GM15510 (cell line): ENCODE measurements around the gene IRX4.

Experiments
- POLR2A ChIP-seq: IDR thresholded peaks from 3 replicates; pipeline ENCODE4 v1.6.1; 2011; ENCODE audit warnings: borderline replicate concordance; ENCODE audit not compliant: insufficient read length; ENCODE audit errors: extremely low read depth

The IRX4 gene

DNA sequence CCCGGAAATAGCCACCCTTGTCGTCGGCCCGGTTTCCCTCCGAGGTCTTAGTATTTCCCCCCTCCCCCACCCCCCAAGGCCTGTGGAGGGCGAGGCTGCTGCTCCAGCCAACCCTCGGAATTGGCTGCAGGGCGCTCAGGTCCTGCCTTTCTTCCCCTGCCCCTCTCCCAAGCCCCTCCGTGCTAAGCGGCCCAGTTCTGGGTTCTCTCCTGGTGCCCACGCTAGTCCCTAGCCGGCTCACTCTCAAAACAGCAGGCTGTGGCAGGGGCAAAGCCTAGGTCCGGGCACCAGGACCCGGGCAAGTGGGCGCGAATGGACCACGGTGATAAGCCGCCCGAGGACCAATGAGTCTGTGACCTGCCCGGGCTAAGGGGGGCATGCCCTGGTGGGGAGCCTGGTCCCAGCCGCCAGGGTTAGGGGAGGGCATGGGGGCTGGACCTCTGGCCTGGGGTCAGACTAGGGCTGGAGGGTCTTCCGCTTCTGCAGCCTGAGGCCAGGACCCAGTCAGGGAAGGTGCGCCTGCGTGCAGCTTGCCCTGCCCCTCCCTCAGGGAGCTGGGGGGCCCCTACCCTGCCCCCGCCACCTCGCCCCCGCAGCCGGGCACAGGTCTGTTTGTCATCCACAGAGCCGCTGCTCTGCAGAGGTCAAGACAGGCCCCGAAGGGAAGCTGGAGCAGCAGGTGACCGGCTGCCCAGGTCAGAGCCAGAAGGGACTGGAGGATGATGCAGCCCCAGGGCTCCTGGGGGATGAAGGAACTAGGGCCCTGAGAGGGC lies 5.0 kb upstream of the IRX4 start:
- TF ChIP-seq POLR2A, result no peak

DNA sequence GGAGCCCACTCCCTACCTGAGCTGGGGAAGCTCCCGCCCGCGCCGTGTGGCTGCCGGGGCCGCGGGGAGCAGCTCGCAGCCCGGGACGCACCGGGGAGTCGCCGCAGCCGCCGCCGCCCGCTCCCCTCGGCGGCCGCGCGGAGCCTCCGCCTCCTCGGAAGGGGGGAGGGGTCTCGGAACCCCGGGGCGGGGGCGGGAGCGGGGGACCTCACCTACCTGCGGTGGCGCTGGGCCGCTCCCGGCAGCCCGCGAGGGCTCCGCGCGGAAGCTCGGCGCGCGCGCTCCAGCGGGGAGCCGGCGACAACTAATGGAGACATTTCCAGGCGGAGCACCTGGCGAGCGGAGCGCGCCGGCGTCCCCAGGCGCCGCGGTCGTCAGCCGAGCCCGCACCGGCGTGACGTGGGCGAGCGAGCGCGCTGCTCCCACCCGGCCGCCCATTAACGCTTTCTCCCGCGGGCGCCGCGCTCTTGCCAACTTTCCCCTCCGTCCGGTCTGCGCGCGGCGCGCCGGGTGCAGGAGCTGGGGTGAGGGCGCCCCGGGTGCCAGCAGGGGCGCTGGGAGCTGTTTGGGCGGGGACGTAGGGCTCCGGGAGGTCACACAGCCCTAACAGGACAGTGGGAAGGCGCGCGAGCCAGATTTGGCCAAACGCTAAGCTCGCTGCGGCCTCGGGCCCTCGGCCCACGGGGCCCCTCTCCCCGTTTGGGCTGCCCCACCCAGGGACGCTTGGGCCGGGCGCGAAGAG lies 4.3 kb upstream of the IRX4 start:
- no peak for TF ChIP-seq POLR2A

DNA sequence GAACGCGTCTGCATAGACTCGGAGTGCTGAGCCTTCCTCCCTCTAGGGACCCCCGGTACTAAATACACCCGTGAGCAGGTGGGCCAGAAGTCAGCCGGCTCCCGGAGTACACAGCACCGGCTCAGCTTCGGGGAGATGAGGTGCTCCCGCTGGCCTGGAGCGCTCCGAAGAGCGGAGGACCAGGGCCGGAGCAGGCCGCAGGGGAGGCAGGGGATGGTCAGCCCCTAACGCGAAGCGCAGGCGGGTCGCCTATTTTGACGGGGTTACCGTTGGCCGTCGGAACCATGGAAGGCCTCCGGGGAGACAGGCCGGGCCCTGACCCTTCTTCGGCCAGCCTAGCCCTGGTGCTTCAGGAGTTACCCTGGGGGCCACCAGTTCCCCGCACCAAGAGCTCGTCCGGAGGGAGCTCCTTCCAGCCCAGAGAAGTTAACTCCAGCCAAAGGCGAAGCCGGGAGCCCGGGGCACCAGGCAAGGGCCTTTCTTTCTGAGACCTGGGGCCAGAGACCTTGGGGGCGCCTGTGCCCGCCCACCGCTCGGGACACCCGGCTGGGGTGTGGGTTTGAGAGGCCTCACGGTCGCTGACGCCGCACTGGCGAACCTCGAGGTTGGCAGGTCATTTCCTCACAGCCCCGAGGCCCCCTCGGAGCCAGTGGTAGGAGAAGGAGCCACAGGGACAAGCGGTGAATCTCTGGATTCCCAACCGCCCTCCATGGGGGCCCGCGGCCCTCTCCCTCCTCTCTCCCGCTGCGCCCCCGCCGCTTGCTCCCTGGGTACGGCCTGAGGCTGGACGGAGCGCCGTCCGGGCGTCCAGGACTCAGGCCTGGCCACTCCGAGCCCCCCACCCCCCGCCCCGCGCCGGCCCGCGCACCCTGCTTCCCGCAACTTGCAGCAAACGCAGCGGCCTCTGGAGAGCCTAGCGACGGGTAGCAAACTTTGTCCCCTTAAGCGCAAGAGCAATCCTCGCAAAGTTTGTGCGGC lies 3.4 kb upstream of the IRX4 start:
- no peak for TF ChIP-seq POLR2A

DNA sequence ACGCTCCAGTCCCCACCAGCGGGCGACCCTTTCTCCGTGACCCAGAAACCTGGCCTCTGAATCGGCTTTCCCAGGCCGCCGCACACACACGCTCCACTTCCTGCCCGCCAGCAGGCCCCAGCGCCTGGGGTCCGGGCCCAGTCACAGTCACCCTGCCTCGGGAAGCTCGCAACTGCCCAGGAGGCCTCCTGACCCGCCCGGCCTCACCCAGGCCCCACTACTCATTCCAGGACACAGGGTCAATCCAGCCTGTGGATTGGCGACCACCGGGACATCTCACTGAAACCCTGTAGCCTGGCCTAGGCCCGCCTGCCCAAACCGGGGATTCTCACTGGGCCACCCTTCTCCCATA lies 2.7 kb upstream of the IRX4 start:
- TF ChIP-seq POLR2A, result no peak

DNA sequence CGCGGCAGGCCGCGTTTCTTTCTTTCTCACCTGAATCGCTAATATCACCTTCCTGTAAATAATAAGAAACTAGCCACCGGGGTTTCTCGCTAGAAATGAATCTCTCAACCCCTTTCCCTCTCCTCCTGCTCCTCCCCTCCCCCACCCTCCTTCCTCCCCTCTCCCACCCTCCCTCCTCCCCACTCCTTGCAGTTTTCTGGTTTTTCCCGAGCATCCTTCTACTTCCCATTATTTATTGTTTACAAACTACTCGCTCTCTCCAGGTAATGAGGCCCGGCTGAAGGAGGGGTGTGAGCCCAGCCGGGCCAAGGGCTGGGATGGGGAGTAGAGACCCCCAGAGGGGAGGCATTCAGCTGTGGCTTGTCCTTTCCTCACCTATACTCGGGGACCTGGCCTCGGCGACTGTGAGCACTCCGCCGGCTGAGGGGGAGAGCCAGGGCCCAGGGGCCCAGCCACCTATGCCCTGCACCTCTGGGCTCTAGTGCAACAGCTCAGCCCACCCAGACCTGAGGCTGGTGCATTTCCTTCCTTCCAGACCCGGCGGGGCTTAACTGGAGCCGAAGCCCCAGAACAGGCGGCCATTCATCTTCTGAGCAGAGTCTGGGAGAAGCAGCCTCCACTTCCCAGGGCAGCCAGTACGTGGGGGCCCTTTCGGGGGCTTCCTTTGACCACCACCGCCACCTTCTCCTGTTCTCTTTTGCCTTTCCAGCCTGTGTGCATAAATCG lies 2.1 kb upstream of the IRX4 start:
- TF ChIP-seq POLR2A, result no peak

DNA sequence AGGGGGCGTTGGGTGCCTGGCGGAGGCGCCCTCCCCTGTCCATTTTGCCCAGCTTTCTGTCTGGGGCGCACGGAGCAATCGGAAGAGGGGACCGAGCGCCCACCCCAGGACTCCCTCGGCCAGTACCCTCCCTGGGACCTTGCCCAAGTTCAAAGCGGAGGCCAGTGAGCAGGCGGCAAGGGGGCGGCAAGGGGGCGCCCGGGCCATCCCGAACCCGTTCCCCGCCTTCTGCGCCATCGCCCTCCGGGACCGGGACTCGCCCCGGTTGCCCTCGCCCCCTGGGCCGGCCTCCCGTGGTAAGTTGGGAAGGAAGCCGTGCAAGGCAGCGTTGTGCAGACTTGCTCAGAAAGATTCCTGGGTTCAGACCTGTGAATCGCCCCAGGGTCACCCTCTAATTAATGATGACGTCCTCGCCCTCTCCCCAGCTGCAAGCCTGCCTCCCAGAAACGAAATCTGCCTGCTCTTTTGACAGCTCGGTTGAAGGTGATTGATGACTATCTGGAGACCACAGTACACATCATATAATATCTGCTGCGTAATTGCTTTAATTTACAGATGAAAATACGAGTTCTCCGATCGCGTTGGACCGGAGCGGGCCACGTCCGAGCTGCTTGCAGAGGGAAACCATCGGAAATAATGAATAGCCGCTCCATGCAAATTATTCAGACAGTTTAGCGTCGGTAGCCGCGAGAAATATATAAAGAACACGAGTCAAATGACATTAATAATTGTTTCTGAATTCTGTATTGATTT lies 1.4 kb upstream of the IRX4 start:
- TF ChIP-seq POLR2A, result no peak

DNA sequence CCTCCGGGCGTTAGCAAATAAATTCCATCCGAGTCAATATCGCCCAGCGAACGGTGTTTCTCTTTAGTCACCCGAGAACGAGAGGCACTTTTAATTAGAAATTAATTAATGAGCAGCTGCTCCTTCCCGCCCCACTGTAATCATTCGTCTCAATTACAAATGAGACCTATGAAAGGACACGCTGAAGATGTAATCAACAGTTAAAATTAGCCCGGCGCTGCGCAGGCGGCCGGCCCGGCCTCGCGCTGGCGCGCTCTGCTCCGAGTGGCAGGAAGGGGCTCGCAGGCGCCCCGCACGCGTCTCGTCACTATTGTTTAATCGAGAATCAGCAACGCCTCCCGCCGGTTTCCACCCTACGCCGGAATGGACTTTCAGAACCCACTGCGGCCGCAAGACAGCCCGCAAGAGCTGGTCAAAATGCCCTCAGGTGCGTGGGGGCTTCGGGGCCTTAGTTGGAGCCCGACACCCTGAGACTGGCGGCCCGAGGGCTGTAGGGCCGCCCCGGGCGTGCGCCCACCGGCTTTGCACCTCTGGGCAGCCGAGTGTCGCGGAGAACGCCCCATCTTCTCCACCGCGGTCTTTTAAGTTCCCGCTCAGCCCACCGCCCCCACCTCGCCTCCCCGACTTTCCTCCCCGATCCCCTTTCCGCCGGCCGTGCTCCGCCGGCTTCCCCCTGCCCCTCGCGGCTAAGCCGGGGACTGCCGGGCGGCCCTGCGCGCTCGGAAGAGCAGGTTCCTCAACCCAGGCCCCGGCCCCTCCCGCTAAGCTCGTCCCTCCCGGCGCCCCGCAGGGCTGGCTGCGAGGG lies 597 bp upstream of the IRX4 start:
- no peak for TF ChIP-seq POLR2A

DNA sequence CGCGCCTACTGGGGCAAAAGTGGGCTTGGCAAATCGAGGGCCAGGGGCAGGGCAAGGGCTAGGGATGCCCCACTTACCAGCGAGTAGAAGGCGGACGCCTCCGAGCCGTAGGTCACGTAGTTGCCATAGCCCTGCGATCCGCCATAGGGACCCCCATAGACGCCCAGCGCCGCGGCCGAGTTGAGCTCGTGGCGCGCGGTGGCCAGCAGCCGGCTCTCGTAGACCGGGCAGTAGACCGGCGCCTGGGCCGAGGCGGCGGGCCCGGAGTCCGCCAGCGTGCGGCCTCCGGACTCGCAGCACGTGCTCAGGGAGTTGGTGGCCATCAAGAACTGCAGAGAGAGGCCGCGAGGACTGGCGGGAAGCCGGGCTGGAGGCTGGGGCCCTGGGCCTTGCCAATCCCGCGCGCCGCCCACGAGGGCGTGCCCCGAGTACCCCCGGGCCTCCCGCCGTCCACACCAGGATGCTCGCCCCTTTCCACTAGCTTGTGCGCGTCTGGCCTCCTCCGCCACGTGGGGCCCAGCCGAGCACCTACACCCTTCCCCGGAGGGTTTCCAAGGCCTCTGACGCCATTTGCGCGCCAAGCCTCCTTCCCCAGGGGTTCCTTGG lies 891 bp downstream of the IRX4 start:
- TF ChIP-seq POLR2A, result no peak

DNA sequence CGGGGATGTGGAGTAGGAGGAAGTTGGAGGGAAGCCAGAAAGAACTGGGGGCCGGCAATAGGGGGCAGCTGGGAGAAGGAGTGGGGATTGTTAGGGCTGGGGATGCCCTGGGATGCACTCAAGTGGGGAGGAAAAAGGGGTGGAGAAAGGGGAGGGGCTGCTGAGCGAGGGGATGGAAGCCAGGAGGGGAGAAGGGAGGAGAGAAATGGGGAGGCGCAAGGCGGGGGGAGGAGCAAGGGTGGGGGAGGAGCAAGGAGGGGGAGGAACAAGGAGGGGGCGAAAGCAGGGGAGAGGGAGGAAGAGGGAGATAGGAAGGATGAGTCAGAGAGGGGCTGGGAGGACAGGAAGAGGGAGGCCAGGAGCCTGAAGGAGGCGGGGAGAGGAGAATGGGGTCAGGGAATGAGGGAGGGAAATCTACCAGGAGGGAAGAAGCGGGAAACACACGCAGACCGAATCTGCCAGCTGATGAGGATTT lies 1.6 kb downstream of the IRX4 start:
- no peak for TF ChIP-seq POLR2A

DNA sequence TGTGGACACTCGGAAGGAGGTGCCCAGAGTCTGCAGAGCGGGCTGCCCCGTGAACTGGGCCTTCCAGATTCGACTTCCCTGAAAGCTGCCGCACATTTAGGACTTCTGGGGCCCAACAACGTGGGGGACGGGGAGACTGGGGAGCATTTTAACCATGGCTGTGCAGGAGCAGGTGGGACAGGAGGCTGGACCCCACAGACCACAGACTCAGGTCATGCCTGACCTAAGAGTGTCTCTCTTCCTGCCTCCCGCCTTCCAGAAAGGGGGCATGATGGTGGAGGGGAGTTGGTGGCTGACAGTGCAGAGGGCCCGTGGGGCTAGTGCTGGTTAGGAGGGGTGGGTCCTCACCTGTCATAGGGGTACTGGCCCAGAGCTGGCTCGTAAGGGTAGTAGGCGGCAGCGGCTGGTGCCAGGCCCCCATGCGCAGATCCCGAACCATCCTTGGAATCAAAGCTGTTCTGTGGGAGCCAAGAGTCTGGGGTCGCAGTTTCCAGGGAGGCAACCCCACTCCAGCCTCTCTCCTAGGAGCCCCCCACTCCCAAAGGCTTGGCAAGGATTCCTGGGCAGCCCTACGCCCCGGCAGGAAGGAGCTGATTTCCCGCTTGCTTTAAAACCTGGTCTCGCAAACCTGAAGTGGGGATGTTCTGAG lies 2.2 kb downstream of the IRX4 start:
- no peak for TF ChIP-seq POLR2A

DNA sequence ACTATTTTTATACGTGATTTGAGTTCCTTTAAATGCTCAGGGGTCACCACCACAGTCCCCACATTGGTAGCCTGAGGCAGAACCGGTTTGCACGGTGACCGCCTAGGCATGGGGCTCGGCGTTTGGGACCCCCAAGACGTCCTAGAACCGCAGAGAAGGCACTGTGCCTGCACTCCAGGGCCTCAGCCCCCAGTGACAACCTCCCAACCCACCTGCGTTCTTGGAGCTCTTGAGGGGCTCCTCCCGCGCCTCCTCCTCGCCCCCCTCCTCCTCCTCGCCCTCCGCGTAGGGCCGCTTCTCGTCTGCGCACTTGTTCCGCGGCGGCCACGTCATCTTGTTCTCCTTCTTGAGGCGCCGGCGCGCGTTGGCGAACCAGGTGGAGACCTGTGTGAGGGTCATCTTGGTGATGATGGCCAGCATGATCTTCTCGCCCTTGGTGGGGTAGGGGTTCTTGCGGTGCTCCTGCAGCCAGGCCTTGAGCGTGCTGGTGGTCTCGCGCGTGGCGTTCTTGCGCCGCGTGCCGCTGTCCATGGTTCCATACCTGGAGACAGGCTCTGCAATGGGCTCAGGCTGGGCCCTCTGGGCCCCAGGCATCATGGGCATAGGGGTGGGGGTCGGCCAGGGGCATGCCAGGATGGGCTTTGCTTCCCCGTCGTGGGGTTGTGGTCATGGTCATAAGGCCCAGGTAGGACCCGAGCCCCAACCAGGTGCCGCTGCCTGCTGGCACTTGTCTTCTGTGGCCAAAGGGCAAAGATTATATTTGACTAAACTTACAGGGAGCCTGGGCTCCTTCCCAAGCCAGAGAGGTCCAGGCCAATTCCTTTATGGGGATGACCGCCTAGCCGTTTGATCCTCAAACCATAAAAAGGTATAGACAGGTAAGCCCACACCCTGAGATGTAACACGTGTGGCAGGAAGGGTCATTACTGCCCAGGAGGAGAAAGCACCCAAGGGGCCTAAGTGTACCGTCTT lies 3.1 kb downstream of the IRX4 start:
- no peak for TF ChIP-seq POLR2A
